ENCODE measurements around the gene BRD3OS. TPM values are rescaled to one million over a fixed set of nuclear protein-coding genes. Genes with fewer than 3 reads are reported as not detected.

BRD3OS gene
- total and polyA plus RNA-seq, 8 donors, result 15.5 to 23.1 (median 18.3) TPM

- TF ChIP-seq CTCF (IDR thresholded peaks at IDR 0.05), result no peak
- no peak for DNase-seq
- intact Hi-C loops (cut with DNase I), result no loop called here
- H3K36me3 ChIP-seq, result peaks cover 0 to 8% of the 10 kb centered on the region in 2 donors
- peaks cover 0 to 18% of the 10 kb centered on the region in 2 donors for H3K4me1 ChIP-seq
- no peaks in the 10 kb centered on the region for H3K27me3 ChIP-seq
- H3K4me3 ChIP-seq, result peak overlapping the region in 1 of 2 donors; percentile 92
- no peak for ATAC-seq
- H3K9me3 ChIP-seq, result no peaks in the 10 kb centered on the region
- H3K27ac ChIP-seq, result peak overlapping the region in 1 of 2 donors; percentile 55
Observed at GRCh38 chr9:134024214-134024792, 978 bp upstream of the BRD3OS start.

GRCh38 chr9:134025606-134026541, 593 bp downstream of the BRD3OS start:
- peak overlapping the region; percentile 70 to 92 for H3K4me3 ChIP-seq
- no peaks in the 10 kb centered on the region for H3K9me3 ChIP-seq
- peak overlapping the region in 1 of 2 donors; percentile 80 for H3K27ac ChIP-seq
- ATAC-seq (peak; percentile 1), DNase-seq (peak; percentile 38 to 86 (median 55))
- no peaks in the 10 kb centered on the region for H3K27me3 ChIP-seq
- peaks cover 0 to 18% of the 10 kb centered on the region in 2 donors for H3K4me1 ChIP-seq
- intact Hi-C loops (cut with DNase I), result no loop called here
- H3K36me3 ChIP-seq, result peaks cover 0 to 20% of the 10 kb centered on the region in 2 donors
- peak in 1 of 2 donors; percentile 29 for TF ChIP-seq CTCF (IDR thresholded peaks at IDR 0.05)

- Histone ChIP-seq H3K27me3 (no peaks in the 10 kb centered on the region), H3K36me3 (peaks cover 0 to 26% of the 10 kb centered on the region in 2 donors), H3K4me1 (peaks cover 0 to 18% of the 10 kb centered on the region in 2 donors), H3K9me3 (no peaks in the 10 kb centered on the region), H3K27ac (no peak overlapping the region), H3K4me3 (peak overlapping the region in 1 of 2 donors; percentile 92)
- TF ChIP-seq CTCF (IDR thresholded peaks at IDR 0.05), result no peak
- no peak for DNase-seq
- intact Hi-C loops (cut with DNase I), result no loop called here
- ATAC-seq, result no peak
Observed at GRCh38 chr9:134026581-134026980, 1.3 kb downstream of the BRD3OS start.

GRCh38 chr9:134026981-134027380, 1.7 kb downstream of the BRD3OS start:
- Histone ChIP-seq H3K4me1 (peaks cover 0 to 18% of the 10 kb centered on the region in 2 donors), H3K9me3 (no peaks in the 10 kb centered on the region), H3K4me3 (no peak overlapping the region), H3K36me3 (peaks cover 0 to 30% of the 10 kb centered on the region in 2 donors), H3K27me3 (no peaks in the 10 kb centered on the region), H3K27ac (no peak overlapping the region)
- TF ChIP-seq CTCF (IDR thresholded peaks at IDR 0.05), result no peak
- no peak for ATAC-seq
- intact Hi-C loops (cut with DNase I), result no loop called here
- no peak for DNase-seq

- DNase-seq (no peak), ATAC-seq (no peak)
- no peak for TF ChIP-seq CTCF (IDR thresholded peaks at IDR 0.05)
- Histone ChIP-seq H3K27me3 (no peaks in the 10 kb centered on the region), H3K27ac (no peak overlapping the region), H3K4me1 (peaks cover 0 to 18% of the 10 kb centered on the region in 2 donors), H3K9me3 (no peaks in the 10 kb centered on the region), H3K36me3 (peaks cover 0 to 36% of the 10 kb centered on the region in 2 donors), H3K4me3 (no peak overlapping the region)
- intact Hi-C loops (cut with DNase I), result no loop called here
Observed at GRCh38 chr9:134027561-134027960, 2.3 kb downstream of the BRD3OS start.
